Islet precursor cell (in vitro differentiated cells): ENCODE results near the gene RBMS3.
"Not testable (repeated sequence)": the region's sequence is repeated elsewhere in the genome, so short reads cannot be mapped to it uniquely, and the experiment has no call there.

Source experiments
- DNase-seq: peaks from one replicate; pipeline ENCODE4 v3.0.0-alpha.2; 2018

Gene RBMS3

DNA sequence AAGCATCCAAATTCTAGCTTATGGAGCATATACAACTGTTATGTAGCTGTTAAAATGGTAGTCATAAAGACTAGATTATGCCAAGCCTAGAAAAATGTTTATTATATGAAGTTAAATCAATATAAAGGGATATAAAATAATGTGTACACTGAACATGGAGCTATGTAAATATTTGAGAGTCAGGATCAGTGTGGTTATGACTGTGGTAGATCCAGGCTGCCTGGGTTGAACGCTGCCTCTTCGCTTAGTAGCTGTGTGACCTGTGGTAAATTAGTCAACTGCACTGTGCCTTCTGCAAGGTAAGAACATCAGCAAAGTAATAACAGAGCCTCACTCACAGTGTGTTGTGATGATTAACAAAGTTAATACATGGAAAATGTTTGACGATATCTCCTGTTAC, 212.2 kb downstream of the RBMS3 start:
- DNase-seq: no peak

DNA sequence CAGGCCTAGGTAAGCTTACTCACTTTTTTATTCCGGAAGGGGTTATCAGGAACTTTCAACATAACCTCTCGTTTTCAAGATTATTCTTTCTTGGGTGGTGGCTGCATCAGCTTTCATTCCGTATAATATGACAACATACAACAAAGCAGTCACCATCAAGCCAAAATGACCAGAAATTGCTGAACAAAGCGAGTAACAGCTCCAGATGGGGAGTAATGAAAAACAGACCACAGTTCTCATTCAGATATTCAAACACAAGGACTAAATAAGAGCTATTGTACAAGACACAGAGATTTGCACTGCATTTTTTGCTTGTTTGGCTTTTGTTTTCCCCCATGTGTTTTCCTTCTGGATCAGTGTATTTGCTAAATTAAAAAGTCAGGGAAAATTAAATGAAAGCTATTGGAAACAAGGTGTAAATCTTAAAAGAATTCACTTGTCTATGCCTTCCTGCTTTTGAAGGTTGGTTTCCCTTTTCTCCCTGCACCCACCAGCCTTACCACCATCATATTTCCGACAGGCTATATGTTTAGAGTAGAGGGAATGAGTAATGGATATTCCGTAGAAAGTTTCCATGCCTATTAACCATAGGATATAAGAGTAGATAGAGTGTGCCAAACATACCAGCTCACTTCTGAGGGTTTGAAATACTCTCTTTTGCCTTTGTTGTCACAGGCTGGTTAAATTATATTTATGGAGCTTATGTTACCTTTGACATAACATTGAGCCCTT, 213.6 kb downstream of the RBMS3 start:
- no peak for DNase-seq

DNA sequence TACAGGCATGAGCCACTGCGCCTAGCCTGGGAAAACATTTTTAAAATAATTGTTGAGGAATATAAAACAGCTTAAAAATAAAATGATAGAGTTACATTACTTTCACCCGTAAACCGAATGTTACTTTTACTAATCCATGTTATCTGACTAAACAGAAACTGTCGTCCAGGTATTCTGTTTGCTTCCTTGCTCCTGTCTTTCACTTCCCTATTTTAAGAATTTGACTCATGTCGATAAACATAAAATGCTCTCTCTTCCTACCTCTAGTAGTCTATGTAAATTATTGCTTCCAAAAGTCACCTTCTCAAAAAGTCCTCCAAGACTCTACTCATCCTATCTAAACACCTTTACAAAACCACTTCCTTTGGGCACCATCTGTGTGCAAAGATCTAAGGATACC, 216.4 kb downstream of the RBMS3 start:
- no peak for DNase-seq

DNA sequence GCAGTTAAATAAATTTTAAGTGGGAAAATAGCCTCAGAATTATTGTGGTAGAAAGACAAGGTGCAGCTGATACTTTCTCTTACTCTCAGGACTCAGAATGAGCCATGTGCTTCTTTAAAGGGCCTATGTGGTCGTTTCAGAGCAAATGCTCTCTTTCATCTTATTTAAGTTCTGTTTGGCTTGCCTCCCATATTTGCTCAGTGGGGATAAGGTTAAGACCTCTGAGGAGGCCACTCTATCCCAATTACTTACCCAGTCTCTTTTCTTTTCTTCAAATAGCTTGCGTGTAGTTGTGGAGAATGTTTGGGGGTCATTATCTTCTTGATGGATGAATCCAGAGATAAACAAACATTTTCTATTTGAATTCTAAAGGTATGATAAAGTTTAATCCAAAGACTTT, 221.9 kb downstream of the RBMS3 start:
- DNase-seq: no peak

DNA sequence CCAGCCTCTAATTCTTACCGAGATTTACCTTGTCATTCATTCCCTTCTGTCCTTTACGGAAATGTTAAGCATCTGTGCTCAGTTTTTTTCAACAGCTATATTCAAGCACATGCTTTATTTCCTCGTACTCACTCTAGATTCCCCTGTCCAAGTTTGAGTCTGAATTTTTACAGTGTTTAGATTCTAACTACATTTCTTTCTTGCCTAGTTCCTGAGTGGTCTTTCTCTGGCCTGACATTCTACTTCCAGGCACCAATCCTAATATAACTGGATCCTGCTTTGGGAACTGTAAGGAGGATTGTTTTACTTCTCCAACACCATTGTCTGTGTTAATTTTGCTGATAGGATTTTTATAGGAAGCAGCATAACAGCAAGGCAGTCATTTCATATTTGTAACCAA, 222.4 kb downstream of the RBMS3 start:
- DNase-seq: no peak

DNA sequence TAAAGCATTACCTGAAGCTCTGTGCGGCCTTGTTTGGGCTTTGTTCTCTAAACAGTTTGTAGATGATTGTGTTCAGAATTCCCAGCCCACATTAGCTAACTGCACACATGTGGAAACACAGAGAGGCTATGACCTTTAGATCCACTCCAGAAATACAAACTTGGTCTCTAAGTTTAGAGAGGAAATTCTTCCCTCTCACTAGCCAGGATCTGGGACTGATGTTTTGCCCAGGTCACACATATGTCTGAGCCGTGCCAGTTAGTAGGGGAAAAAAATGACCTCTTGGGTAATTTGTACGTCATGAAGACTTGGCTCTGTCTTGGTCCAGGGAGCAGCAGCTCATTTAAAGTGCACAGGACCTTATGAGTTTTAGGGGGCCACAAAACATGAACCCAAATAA, 223.1 kb downstream of the RBMS3 start:
- DNase-seq: no peak

DNA sequence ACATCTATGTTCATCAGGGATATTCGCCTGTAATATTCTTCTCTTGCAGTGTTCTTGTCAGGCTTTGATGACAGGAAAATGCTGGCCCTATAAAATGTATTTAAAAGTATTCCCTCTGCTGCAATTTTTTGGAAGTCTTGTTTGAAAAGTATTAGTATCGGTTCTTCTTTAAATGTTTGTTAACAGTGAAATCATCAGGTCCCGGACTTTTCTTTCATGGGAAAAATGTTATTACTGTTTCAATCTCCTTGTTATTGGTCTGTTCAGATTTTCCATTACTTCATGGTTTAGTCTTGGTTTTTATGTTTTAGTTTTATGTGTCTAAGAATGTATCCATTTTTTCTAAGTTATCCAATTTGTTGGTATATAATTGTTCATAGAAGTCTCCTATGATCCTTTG, 225.6 kb downstream of the RBMS3 start:
- no peak for DNase-seq

DNA sequence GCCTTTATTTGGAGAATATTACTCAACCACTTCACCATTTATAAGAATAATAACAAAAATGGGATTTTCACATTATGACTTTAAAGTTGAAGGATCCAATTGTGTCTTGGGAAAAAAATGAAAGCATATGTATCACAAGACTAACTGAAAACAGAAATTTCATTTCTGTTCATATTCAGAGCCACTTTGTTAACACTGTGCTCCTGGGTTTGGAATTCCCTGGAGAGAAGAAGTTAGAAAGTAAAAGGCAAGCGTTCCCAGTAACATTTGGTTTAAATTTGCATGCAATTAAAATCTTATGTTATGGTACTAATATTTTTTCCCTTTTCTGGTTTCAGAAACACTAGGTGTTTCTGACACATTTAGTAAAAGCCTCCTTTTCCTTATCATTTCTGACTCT, 230.8 kb downstream of the RBMS3 start:
- DNase-seq: no peak

DNA sequence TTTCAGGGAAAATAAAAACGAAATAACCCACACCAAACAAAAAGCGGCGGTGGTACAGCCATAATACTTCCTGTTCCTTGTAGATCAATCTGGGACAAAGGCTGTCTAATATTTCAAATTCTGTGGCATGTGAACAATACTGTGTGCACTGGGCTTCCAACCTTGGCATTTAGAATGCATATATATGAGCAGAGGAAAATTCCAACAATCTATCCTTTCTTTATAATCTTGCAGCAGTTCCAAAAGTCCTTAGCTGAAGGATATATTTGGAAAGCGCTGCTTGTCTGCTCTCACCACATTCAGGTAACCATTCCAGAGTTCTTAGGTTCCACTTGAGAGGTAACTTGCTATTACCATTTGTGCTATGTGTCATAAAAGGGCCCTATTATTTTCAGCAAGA, 231.8 kb downstream of the RBMS3 start:
- DNase-seq: no peak

DNA sequence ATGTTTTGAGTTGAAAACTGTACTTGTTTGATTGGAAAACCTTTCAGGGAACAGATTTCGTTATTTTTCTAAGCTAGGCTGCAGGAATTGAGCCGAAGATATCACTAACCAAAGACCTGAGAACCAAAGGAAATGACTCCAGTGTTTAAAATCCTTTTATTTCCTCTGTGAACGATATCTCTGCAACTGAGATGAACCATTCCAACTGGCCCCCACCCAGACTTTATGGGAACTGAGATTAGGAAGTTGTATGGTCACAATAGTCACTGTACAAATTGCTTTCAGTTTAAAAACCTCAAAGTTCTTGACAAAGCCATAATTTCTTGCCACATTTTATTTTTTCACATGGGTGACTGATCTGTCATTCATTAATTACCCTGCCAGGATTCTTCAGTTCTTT, 232.4 kb downstream of the RBMS3 start:
- no peak for DNase-seq

DNA sequence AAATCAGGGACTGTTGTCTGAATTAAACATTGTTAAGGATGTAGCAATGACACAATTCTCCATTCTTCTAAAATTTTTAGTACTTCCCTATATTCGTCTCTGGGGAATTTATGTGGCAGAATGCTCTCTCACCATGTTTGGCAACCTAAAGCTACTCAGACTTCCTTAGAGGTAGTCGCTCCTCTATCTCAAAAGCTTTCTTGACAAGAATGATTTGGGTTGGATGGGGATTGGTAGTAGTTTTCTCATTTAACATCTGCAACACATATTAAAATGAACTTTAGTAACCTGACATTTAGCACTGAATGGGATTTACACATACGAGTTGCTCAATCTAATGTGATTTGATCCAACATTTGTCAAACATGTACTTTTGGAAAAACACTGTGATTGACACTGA, 233.3 kb downstream of the RBMS3 start:
- no peak for DNase-seq

DNA sequence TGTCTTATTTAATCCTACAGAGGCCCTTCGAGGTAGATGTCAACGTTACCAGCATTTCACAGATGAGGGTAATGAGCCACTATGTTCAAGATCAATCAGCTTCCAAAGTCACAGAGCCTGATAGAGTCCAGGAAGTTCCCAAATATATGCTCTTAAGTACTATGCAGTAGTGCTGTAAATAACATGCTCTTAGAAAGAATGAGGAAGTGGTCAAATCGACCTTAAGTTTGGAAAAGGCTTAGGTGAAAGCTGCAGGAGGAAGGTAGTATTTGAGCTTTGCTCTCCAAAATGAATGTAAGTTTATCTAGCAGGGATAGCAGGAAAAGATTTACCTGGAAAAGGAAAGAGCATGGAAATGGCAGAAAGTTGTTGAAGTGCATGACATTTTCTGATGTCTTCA, 234.0 kb downstream of the RBMS3 start:
- no peak for DNase-seq

DNA sequence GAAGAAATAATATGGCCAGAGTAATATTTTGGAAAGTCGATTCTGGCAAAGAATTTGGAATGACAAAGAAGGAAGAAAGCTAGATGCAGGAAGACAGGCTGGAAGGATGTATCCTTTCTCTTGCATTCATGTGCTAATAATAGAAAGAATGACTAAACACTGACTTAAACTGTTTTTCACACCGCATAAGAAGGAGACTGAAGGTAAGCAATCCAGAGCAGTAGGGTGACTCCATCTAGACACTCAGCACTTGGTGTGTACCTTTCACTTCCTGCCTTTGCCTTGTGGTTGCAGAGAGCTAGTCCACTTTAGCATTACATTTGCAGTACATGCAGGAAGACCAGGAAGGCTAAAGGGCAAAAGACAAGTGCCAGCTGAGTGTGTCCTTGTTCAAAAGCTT, 234.6 kb downstream of the RBMS3 start:
- DNase-seq: no peak

DNA sequence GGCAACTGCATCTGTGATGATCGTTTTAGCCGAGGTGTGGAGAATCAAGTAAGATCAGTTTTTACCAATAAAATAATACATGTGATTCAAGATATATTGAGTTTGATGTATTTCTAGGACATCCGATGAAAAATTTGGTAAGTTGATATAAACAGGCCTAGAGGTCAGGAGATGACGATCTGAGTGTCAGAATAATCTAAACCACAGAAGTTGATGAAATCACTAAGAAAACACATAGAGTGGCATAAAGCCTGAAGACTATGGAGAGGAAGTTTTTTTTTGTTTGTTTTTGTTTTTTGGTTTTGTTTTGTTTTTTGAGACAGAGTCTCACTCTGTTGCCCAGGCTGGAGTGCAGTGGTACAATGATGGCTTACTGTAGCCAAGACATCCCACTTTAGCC, 235.3 kb downstream of the RBMS3 start:
- no peak for DNase-seq

DNA sequence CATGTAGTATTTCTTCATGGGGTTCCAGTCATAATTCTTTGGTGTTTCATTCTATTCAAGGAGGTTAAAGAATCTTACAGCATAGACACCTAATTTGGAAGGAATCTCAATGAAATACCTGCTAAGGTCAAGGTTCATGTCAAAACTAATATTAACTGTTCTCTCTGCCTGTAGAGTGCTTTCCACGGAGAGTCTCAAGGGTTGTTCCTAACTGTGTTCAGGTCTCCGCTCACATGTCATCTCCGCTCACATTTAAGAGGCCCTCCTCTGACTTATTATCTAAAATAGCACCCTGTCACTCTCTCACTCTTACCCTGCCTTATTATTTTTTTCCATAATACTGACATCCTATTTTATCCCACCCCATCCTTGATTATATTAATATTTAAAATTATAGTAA, 239.9 kb downstream of the RBMS3 start:
- DNase-seq: no peak

DNA sequence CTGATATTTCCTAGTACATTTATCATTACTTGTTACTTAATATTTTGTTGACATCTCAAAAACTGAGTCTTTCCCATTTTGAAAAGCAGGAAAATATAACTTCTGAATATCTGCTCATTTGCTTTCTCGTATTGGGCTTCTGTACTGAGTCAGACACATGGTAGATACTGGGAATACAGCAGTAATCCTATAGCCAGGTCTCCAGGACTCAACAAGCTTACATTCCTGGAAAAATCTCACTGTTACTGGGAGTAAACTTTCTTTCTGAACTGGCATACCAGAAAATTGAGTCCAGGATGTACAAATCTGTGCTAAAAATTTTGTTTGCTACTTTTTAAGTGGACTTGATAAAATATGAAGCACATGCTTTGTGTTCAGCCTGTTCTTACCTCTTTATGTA, 240.4 kb downstream of the RBMS3 start:
- no peak for DNase-seq

DNA sequence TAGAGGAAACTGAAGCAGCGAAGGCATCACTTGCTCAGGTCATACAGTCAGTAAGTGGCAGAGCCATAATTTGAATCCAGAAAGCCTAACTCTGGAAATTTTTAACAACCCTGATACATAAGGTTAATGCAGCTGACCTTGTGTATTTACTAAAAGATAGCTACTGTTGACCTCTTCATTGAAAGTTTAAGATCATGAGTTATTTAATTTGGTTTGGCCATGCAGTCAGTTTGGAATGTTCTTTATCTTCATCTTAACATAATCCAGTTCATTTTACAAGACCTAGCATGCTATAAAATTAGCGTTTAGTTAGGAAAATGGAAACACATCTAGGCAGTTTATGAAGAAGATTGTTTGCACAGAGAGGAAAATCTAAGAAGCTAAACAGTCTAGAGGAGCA, 240.9 kb downstream of the RBMS3 start:
- DNase-seq: no peak

DNA sequence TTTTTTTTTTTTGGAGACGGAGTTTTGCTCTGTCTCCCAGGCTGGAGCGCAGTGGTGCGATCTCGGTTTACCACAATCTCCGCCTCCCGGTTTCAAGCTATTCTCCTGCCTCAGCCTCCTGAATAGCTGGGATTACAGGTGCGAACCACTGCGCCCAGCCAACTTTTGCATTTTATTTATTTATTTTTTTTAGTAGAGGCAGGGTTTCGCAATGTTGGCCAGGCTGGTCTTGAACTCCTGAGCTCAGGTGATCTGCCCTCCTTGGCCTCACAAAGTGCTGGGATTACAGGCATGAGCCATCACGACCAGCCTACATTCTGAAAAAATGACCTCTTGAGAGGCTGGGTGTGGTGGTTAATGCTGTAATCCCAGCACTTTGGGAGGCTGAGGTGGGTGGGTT, 243.6 kb downstream of the RBMS3 start:
- DNase-seq: not testable (repeated sequence)

DNA sequence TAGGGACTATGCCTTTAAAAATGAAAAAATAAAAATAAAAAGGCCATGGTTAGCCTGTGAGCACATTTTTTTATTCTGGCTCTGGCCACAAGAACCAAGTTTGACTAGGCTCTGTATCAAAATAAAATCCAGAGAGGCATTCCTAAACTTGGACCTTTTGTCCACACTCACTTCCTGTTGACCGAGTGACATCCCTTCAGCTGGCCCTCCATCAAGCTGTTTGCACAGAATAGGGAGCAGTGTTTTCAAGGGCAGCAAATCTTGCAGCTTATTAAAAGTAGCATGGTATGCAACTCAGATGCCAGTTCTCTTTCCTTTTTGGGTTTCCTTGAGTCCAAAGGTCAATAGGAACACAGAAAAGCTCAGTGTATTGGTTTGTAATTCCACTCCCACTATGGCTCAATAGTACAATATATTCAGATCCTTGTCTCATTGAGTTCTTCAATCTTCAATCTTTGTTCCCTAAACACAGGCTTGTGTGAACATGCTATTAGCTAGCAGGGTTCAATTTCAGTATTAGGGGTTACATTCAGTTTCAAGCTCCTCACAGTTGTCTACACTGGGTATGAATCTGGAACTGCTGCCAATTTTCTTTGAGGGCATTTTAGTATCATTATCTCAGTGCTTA, 244.5 kb downstream of the RBMS3 start:
- DNase-seq: no peak

DNA sequence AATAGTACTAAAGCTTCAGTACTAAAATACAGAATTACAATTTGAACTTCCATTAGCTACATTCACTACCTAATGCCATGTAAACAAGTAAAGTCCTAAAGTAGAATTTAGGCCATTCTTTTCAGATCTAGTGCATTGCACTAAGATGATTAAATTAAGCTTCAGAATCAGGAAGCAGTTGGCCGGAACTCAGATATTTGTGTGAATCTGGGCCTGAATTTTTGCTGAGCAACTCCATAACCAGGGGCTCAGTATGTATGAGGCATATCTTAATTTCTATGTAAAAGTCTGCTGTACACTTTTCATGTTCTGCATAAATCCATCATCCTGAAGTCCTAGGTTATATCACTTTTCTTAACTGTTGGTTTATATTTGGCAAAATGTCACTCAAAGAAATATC, 246.4 kb downstream of the RBMS3 start:
- DNase-seq: no peak

DNA sequence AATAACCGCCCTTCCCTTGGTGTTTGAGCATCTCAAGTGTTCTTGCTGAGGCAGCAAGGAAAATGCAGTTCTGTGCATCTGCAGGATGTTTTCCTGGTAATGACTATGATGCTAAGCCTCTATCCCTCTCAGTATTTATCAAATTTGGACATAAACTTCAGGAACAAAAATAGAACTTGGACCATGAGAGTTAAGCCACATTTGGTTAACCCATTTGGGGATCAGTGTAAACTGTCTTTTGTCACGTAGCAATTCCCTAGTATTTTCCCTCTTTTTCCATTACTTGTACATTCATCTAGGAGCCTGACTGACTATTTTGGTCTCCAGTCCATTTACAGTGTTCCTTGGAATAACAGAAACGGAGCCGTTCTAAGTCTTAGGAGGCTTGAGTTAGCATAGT, 250.8 kb downstream of the RBMS3 start:
- DNase-seq: no peak

DNA sequence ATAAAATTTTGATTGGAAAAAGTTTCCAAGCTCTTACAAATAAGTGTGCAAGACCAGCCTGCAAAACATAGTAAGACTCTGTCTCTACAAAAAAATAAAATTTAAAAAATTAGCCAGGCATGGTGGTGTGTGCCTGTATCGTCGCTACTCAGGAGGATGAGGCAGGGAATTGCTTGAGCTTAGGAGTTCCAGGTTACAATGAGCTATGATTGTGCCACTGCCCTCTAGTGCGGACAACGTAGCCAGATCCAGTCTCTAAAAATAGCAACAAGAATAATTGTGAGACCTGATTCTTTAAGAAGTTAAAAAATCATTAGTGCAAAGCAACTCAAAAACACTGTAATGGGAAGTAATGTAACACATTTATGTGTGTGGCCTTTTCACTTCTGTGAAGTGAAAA, 251.6 kb downstream of the RBMS3 start:
- no peak for DNase-seq

DNA sequence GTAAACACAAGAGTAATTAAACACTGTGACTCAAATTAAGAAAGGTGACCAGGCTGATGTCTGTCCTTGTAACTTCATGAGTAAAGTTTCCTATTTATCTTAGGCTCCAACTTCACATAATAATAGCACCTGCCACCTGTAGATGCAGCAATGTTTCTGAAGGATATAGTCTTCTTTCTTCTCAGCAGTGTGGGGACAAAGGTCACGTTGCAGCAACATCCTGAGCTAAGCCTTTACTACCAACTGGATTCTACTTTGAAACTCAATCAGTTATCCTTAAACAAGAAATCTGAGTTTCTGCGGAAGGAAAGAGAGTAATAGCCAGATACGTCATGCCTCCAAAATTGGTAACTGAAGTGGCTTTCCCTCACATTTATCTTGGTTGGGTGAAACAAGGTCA, 253.1 kb downstream of the RBMS3 start:
- no peak for DNase-seq

DNA sequence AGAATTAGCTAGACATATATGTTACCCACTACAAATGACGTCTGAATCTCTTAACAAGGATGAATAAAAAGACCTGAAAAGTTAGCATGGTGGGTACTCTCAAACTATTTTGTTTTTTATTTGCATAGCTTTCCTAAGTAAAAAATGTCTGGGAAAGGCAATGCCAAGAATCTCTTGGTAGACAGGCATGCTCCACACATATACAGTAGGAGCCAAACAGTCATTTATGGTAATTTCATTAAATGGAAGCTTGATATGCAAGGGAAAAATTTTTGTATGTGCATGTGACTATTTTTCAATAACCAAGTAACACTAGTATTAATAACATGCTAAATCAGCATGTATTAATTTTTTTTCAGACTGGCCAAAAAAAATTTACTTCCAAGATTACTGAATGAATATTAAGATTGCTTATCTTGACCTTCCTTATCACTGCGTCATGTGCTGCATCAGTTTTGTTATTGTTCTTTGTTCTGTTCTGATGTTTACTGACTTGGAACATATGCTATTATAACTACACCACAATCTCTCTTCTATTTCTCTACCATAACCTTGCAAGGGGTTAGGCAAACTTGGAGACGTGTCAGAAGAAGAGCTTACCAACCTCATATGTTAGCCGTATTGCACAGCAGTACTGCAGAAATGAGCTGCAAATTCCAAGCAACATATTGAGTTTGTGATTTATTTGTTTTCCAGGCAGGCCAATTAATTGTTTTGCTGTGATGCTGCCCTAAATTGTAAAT, 255.3 kb downstream of the RBMS3 start:
- no peak for DNase-seq
